HuH-7 (cell line): Measurements from ENCODE around the gene RNASE2.
"Not testable (repeated sequence)": the region's sequence is repeated elsewhere in the genome, so short reads cannot be mapped to it uniquely, and the experiment has no call there.

ENCODE experiments used
- DNase-seq: peaks from one replicate; pipeline ENCODE4 v3.0.0; 2011; ENCODE audit warnings: low spot score

RNASE2 gene

DNA sequence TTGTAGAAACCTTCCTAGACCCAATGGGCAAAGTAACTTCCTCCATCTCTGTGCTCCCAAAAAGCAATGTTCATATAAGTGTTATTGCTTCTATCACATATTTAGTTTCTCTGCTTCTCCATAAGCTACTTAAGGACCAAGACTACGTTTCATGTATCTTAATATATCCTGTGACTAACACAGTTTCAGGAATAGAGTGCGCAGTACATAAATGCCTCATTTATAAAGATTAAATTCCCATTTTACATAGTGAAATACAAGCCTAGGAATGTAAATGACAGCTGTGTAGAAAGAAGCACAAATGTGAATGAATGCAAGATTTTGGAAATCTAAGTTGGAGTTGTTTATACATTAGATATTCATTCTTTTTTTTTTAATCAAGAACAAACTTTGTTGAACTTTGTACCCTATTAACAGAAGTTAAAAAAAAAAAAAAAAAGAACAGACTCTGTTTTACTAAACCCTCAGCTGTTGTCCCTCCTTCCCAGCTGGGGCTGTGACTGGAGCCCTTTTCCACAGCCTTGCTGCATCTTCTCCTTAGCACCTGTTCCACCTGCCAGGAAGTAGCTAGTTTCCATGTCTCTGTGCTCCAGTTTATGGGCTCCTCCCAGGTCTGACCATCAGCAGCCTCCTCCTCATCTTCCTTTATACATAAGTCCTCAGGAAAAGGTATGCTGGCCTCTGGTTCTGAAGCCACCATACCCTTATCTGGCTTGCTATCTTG, 27.5 kb downstream of the RNASE2 start:
- no peak for DNase-seq

DNA sequence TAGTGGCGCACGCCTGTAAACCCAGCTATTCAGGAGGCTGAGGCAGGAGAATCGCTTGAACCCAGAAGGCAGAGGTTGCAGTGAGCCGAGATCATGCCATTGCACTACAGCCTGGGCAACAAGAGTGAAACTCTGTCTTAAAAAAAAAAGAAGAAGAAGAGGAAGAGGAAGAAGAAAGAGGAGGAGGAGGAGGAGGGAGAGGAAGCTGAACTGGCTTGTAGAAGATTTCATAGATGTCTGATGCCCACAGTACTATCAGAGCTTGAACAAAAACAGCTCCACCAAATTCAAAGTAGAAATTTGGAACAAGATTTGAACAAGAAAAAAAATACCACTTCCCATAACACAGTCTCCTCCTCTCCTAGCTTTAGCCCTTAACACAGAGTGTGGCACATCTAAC, 30.4 kb downstream of the RNASE2 start:
- DNase-seq: not testable (repeated sequence)

DNA sequence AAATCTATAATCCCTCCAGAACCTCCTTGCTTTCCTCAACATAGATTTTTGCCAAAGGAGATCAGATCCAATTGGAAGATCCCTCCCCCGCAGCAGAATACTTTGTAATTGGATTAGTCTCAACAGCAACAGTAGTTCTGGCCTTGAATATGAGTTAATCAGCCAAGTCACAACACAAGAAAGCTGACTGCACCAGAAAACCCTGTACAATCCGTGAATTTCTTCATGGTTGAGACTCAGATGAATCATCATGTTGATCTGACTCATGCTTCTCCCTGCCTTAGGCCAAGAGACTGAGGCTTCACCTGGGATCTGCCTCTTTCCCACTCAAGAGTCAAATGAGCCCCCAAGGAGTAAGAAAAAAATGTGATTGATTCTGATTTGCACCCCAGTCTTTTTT, 31.5 kb downstream of the RNASE2 start:
- DNase-seq: no peak

DNA sequence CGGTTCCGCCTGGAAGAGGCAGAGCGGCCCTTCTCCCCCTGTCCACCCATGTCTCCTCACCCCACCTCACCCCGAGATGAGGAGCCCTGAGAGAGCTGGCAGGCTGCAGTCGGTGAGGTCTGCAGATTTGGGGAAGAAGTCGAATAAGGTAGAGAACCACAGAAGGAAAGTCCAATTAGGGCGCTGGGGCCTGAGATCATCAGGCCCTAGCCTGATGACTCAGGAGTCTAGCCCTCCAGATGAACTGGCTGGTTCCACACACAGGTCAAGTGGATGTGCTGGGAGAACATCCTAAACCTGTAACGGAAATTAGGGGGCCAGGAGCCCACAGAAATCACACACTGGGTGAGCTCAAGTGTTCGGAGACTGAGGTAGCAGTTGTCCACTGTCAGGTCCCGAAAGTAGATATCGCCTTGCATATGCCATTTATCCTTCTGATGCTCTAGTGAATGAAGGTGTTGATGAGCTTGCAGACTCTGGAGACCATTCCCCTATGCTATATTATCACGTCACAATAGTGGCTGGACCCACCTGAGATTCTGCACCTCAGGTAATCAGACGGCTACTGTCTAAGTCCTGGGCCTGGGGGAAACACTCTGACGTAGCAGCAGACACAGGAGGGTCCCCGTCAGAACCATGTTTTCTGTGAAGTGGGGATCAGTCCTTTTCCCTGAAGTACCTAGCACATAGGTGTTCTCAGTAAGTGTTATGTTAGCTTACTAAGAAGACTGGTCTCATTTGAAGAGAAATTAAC, 33.6 kb downstream of the RNASE2 start:
- DNase-seq: no peak

DNA sequence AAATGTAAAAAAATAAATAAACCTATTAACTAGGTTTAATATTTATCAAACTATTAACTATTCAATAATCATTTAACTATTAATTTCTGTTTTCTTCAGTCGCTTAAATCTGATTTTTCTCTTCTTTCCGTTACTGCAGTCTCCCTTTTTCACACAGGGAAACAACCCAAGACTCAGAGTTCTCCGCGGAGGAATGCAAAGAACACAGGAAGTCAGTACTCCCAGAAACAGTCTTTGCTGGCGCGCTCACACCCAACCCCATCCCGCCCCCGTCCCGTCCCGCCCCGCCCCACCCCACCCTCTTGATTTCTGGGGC, 34.1 kb downstream of the RNASE2 start:
- no peak for DNase-seq

DNA sequence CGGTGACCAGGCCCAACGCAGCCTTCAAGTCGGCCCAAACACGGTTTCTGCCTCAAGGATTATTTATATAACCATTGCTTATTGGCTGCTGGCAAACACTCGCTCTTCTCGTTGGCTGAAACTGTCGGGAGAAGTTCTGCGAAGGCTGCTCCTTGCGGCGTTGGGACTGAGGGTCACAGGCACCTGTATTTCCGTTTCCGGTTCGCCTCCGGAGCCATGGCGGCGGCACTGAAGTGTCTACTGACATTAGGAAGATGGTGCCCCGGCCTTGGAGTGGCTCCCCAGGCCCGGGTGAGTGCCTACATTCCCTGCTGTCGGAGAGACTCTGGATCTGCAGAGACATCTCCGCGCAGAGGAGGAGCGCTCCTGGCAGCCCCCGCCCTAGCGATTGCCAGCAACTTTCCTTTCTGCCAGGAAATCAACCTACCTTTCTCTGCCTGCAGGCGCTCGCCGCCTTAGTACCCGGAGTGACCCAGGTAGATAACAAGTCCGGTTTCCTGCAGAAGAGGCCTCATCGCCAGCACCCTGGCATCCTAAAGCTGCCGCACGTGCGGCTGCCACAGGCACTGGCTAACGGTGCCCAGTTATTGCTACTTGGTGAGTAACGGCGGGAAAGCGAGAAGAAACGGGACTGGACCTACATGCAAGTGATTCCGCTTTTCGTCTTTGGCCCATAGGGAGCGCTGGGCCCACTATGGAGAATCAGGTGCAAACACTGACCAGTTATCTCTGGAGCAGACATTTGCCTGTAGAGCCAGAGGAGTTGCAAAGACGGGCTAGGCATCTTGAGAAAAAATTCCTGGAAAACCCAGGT, 34.7 kb downstream of the RNASE2 start, which contains the start of gene METTL17:
METTL17 (plus strand) TSS at position 194 of the 814 bp plus-strand sequence; CDS start at position 217, 23 bp downstream.
- peak; percentile 86 for DNase-seq

DNA sequence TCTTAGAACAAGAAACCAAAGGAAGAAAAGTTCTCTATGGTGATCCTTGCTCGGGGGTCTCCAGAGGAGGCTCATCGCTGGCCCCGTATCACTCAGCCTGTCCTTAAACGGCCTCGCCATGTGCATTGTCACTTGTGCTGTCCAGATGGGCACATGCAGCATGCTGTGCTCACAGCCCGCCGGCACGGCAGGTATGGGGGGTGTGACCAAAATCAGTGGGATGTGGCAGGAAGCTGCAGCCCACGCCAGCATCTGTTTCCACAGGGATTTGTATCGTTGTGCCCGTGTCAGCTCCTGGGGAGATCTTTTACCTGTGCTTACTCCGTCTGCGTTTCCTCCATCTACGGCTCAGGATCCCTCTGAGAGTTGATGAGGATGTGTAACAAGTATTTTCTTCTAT, 41.2 kb downstream of the RNASE2 start:
- DNase-seq: no peak

DNA sequence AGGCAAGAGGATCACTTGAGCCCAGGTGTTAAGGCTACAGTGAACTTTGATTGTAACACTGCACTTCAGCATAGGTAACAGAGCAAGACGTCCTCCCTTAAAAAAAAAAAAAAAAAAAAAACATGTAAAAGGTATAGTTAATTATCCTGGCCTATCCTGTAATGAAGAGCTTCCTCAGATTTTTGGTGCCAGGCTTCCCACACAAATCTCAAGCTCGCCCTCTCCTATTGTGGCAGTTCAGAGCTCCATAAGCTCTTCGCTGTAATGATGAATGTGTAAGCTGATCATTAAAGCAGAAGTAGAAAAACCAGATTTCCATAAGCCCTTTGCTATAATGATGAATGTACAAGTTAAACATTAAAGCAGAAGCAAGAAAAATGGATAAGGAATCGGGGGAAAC, 41.8 kb downstream of the RNASE2 start:
- no peak for DNase-seq

DNA sequence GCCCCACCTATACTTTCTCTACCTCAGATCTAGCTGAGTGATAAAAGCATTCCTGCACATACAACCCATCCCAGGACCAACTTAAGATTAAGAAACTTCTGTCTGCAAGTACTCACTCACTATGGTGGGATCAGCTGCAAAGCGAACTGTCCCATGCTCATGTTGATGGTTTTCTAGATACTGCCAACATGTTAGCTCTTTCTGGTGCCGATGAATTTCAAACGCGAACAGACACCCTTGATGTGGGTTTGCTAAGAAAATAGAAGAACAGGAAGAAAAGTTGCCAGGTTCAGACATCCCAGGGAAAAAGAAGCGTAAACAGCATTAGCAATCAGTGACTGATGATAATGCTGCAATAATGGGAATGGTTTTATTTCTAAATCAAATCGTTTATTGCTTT, 42.3 kb downstream of the RNASE2 start:
- DNase-seq: no peak

DNA sequence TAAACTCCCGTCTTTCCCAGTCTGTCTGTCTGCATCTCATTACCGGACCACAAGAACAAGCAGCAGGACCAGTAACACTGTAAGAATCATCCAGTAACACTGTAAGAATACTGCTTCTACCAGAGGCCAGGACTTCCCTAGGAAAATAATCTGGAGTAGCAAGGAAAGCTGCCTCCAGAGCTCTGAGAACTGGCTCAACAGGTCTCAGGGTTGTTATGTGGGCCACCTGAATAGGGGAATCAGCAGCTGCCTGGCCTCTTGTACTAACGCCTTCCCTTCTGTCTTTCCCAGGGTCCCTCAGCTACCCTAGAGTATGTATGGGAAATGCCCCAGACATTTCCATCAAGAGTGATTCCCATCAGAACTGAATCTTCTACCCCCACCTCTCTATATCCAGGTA, 42.9 kb downstream of the RNASE2 start:
- no peak for DNase-seq

DNA sequence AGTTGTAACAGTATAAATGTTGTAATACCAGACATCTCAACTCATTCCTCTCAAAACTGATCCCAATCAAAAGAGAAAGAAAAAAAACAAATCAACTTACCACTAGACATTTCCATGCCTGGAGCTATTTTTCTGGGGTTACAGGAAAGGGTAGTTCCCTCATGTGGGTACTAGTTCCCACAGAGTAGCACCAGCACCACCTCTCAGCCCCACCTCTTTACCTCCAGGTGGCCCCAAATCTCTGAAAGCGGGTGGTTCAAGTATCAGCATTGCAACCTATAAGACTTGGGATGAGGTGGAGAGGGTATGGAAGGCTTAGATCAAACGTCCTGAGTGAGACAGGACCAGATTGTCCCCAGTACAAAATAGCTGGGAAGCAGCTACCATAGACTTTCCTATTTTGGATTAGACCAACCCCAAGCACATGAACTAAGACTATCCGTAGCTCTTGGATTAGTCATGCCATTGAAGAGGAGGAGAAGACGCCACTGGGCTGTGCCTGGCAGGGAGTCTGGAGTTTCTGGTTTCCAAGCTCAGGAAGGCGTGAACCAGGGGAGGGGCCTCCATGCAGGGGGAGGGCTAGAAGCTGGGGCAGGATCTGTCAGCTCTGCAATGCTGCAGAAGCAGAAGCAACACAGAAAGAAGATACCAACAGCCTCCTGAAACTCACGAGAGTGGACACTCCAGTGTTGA, 43.5 kb downstream of the RNASE2 start, which contains the start of gene SLC39A2:
SLC39A2 (plus strand) TSS at position 620 of the 693 bp plus-strand sequence. CDS start 154 bp downstream, outside the sequence.
- DNase-seq: no peak

DNA sequence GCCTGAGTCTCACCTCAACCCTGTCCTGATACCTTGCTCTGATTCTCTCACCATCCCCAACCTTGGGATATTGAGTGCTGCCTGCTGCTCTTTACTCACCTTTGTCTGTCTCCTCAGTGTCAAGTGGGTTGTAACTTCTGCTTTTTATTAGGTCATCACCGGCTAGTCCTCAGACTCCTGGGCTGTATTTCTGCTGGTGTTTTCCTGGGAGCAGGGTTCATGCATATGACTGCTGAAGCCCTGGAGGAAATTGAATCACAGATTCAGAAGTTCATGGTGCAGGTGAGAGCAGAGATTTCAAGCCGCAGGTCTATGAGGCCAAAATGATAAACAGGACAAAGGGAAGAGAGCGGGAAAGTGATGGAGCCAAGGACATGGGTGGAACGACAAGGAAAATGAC, 44.3 kb downstream of the RNASE2 start:
- DNase-seq: no peak

DNA sequence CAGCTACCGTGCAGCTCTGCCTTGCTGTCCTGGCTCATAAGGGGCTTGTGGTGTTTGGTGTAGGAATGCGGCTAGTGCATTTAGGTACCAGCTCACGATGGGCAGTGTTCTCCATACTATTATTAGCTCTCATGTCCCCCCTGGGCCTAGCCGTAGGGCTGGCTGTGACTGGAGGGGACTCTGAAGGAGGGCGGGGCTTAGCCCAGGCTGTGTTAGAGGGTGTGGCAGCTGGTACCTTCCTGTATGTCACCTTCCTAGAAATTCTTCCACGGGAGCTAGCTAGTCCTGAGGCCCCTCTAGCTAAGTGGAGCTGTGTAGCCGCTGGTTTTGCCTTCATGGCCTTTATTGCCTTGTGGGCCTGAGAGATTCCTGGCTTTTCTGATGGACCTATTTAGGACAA, 45.9 kb downstream of the RNASE2 start:
- no peak for DNase-seq

DNA sequence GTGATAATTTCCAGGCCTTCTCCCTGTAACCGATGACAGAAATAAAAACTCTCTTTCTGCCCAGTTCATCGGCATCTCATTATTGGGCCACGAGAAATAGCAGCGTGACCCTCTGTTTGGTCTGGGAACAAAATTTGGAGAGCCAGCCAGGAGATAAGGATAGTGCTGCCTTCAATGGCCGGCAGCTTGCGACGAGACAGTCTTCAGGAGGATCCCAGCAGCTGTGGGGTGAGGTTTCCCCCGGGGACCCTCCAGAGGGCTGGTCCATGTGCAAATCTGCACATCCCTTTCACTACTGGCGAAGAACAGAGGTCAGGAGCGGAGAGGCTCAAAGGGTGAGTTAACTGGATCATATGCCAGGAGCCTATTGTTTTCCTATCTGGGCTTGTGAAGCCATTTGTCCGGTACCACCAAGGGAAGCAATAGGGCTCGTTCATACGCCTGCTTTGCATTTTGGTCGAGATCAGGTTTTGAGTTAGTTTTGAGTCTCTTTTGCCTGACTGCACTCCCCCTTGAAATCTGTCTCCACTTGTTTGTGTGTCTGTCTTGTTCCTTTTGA, 48.6 kb downstream of the RNASE2 start:
- no peak for DNase-seq
